Ovary (tissue), 9 donors: ENCODE data around the gene GRIN2B. TPM values are rescaled to one million over a fixed set of nuclear protein-coding genes. Genes with fewer than 3 reads are reported as not detected.

Experiments used
- DNase-seq, 5 donors: peaks; one replicate each; pipeline ENCODE4 v3.0.0-alpha.2; 2019 to 2020
- H3K27ac ChIP-seq, 2 donors: fragments of 200-600 bp; one replicate each; pipeline versions ENCODE4 v1.5.1 to v1.8.0; 2019 to 2022
- H3K27me3 ChIP-seq: fragments of 200-600 bp; one replicate; pipeline ENCODE4 v1.8.0; 2022
- H3K36me3 ChIP-seq: fragments of 200-600 bp; sonication (generic); one replicate; pipeline ENCODE4 v1.5.1; 2019
- H3K4me1 ChIP-seq: one replicate; pipeline ENCODE4 v1.8.1; 2013; ENCODE audit warnings: mild to moderate bottlenecking, moderate library complexity; ENCODE audit not compliant: insufficient read depth
- H3K4me3 ChIP-seq: fragments of 200-600 bp; sonication (generic); one replicate; pipeline ENCODE4 v1.5.1; 2017
- H3K9me3 ChIP-seq, 2 donors: fragments of 200-600 bp in 1 of 2; sonication (generic) in 1 of 2; one replicate each; pipeline versions ENCODE4 v1.5.1 to v1.8.1; 2013 to 2019; ENCODE audit warnings: mild to moderate bottlenecking in 1 of 2, moderate library complexity in 1 of 2
- EP300 ChIP-seq: sonication (generic); formaldehyde crosslinking; IDR thresholded peaks from one replicate; pipeline ENCODE4 v1.6.1; 2017; ENCODE audit warnings: antibody characterized with exemption
- POLR2A ChIP-seq: fragments of 450-650 bp; IDR thresholded peaks from one replicate; pipeline ENCODE4 v1.6.1; 2017; ENCODE audit warnings: antibody characterized with exemption, mild to moderate bottlenecking, moderate library complexity
- WGBS, 3 donors: extraction: QIAGEN DNeasy Blood & Tissue Kit in 1 of 3; methylation state at CpG; one replicate each; pipeline versions ENCODE4 v1.1.5 to v1.1.7; 2013 to 2017; 5-methylcytosine and 5-hydroxymethylcytosine counted together
- intact Hi-C, 4 donors: fragments of 100-400 bp; cut with DNase I; formaldehyde crosslinking; loops; one replicate each; pipeline versions ENCODE4 v1.11.0 to v1.15.1; 2022 to 2023
- polyA plus RNA-seq, 2 donors: library from polyadenylated mRNA; stranded (reverse); fragments of 200-250 nt in 1 of 2; fragments of 350-450 nt in 1 of 2; fragmentation: Illumina TruSeq in 1 of 2; extraction: RNeasy Lipid Tissue Mini Kit (QIAGEN cat#74804) in 1 of 2; gene quantifications; one replicate each; pipeline ENCODE4 v1.2.3, GENCODE V29; 2013 to 2014
- total RNA-seq, 7 donors: library from RNA; depleted of rRNA in 2 of 7; stranded (reverse); fragments of >200 nt in 2 of 7; fragmentation: NEBNext Ultra II Directional in 3 of 7; extraction: Animal tissue kit (Norgen Biotek cat#: 25700) in 3 of 7; gene quantifications; one replicate each; pipeline versions ENCODE4 v1.1.0 to v1.2.4, GENCODE V29; 2016 to 2023
- TF ChIP-seq, protein P1 (sequence below), 3 donors: fragments of 450-650 bp in 2 of 3; fragments of 200-600 bp in 1 of 3; IDR thresholded peaks; one replicate each; pipeline versions ENCODE4 v1.5.1 to v1.8.0; 2016 to 2022; ENCODE audit warnings: antibody characterized with exemption in 3 of 3, mild to moderate bottlenecking in 1 of 3
- donor health status: DM: no; HTN: no; CAD: no; lungs with moderate emphysema.
- donor health status: DM: no; HTN: no; CAD: no.
- donor health status: Bipolar disorder and iron deficiency.
- donor health status: DM: yes; HTN: yes; CAD: no.
- donor health status: DM: no; HTN: no; CAD: no.
- donor health status: DM: yes; HTN: yes; CAD: no.

Gene GRIN2B
- total and polyA plus RNA-seq, 9 donors: under 0.01 to 0.27 (median 0.11) TPM; not detected in 1

DNA sequence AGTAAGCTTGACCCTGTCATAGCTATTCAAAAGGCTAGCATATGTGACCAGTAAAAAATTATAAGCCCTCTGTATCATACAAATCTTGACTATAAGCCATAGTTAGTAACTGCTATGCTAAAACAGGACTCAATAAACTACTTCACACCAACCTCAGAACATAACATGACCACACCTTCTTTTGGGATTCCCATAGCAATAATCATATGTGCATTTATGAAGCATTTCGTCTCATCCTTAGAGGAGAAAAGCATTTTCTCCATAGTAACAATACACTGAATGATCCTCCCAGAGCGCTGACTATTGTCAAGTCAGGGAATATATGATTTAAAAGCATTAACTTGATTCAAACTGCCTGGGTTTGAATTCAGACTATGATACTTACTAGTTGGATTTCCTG lies 46.2 kb downstream of the GRIN2B start:
- Histone ChIP-seq H3K27me3 (no peaks in the 10 kb centered on the region), H3K36me3 (no peaks in the 10 kb centered on the region), H3K4me3 (no peak overlapping the region), H3K9me3 (no peaks in the 10 kb centered on the region), H3K4me1 (no peaks in the 10 kb centered on the region), H3K27ac (no peak overlapping the region)
- intact Hi-C loops: no loop called here
- TF ChIP-seq POLR2A: no peak
- TF ChIP-seq, protein P1, sequence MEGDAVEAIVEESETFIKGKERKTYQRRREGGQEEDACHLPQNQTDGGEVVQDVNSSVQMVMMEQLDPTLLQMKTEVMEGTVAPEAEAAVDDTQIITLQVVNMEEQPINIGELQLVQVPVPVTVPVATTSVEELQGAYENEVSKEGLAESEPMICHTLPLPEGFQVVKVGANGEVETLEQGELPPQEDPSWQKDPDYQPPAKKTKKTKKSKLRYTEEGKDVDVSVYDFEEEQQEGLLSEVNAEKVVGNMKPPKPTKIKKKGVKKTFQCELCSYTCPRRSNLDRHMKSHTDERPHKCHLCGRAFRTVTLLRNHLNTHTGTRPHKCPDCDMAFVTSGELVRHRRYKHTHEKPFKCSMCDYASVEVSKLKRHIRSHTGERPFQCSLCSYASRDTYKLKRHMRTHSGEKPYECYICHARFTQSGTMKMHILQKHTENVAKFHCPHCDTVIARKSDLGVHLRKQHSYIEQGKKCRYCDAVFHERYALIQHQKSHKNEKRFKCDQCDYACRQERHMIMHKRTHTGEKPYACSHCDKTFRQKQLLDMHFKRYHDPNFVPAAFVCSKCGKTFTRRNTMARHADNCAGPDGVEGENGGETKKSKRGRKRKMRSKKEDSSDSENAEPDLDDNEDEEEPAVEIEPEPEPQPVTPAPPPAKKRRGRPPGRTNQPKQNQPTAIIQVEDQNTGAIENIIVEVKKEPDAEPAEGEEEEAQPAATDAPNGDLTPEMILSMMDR (IDR thresholded peaks at IDR 0.05): no peak
- TF ChIP-seq EP300: no peak
- WGBS, 3 donors: 38 to 41% (median 39%) methylated on average over 2 of the region's 2 CpGs
- no peak for DNase-seq
